ENCODE results near the gene PAK1IP1.
"Not testable (repeated sequence)": the region's sequence is repeated elsewhere in the genome, so short reads cannot be mapped to it uniquely, and the experiment has no call there.

Gene PAK1IP1

GRCh38 chr6:10733151-10733715 lies 38.5 kb downstream of the PAK1IP1 start:
- no peak for TF ChIP-seq ZFX (IDR thresholded peaks at IDR 0.05)
- TF ChIP-seq CTCF (conservative IDR thresholded peaks at IDR 0.05): no peak

GRCh38 chr6:10733863-10734262 lies 39.1 kb downstream of the PAK1IP1 start:
- no peak overlapping the region for H3K27ac ChIP-seq
- TF ChIP-seq ZFX (IDR thresholded peaks at IDR 0.05) (no peak), CTCF (conservative IDR thresholded peaks at IDR 0.05) (no peak)

More at GRCh38 chr6:10733151-10733715, 38.5 kb downstream of the PAK1IP1 start:
- H3K27ac ChIP-seq: no peak overlapping the region

- TF ChIP-seq CTCF (conservative IDR thresholded peaks at IDR 0.05): no peak
- TF ChIP-seq ZFX (IDR thresholded peaks at IDR 0.05): no peak
- H3K27ac ChIP-seq: no peak overlapping the region
Observed at GRCh38 chr6:10736731-10737130, 42.0 kb downstream of the PAK1IP1 start.

GRCh38 chr6:10740061-10740460 lies 45.3 kb downstream of the PAK1IP1 start:
- H3K27ac ChIP-seq: no peak overlapping the region

GRCh38 chr6:10741643-10742042 lies 46.9 kb downstream of the PAK1IP1 start:
- H3K27ac ChIP-seq: not testable (repeated sequence)

More at GRCh38 chr6:10740061-10740460, 45.3 kb downstream of the PAK1IP1 start:
- TF ChIP-seq ZFX (IDR thresholded peaks at IDR 0.05): no peak
- no peak for TF ChIP-seq CTCF (conservative IDR thresholded peaks at IDR 0.05)

GRCh38 chr6:10742251-10742650 lies 47.5 kb downstream of the PAK1IP1 start:
- TF ChIP-seq CTCF (conservative IDR thresholded peaks at IDR 0.05) (no peak), ZFX (IDR thresholded peaks at IDR 0.05) (no peak)
- H3K27ac ChIP-seq: no peak overlapping the region

- TF ChIP-seq CTCF (conservative IDR thresholded peaks at IDR 0.05) (no peak), ZFX (IDR thresholded peaks at IDR 0.05) (no peak)
- H3K27ac ChIP-seq: no peak overlapping the region
Observed at GRCh38 chr6:10743515-10743914, 48.7 kb downstream of the PAK1IP1 start.

GRCh38 chr6:10745116-10745515 lies 50.3 kb downstream of the PAK1IP1 start:
- TF ChIP-seq ZFX (IDR thresholded peaks at IDR 0.05) (no peak; the same call in 1 of the 2 replicates), CTCF (conservative IDR thresholded peaks at IDR 0.05) (no peak)
- H3K27ac ChIP-seq: no peak overlapping the region
